ENCODE data around the gene GTPBP8.

Gene GTPBP8

GRCh38 chr3:112982710-112983109 lies 8.1 kb upstream of the GTPBP8 start:
- Histone ChIP-seq H3K4ac (ENCODE audit: low read depth, low read length) (no peak overlapping the region), H3K4me3 (ENCODE audit: low read length) (no peak overlapping the region), H3K4me2 (ENCODE audit: low read length) (no peak overlapping the region), H3K36me3 (ENCODE audit: control insufficient read depth, insufficient read depth, low read length) (no peaks in the 10 kb centered on the region), H3K56ac (ENCODE audit: low read length) (no peak overlapping the region), H3K27ac (ENCODE audit: low read depth, low read length) (no peak overlapping the region), H4K5ac (ENCODE audit: low read length) (no peak overlapping the region), H3K9ac (ENCODE audit: low read length) (no peak overlapping the region), H2BK120ac (ENCODE audit: low read depth, low read length) (no peak overlapping the region), H2BK15ac (replicated peaks; ENCODE audit: low read depth) (no peak overlapping the region), H3K23ac (ENCODE audit: low read length) (no peak overlapping the region), H3K27me3 (ENCODE audit: insufficient read depth, low read length, poor library complexity) (no peaks in the 10 kb centered on the region), H3K4me1 (ENCODE audit: control insufficient read depth, low read depth, low read length) (no peaks in the 10 kb centered on the region), H3K79me1 (ENCODE audit: low read length) (no peaks in the 10 kb centered on the region), H2BK5ac (ENCODE audit: low read length) (no peak overlapping the region), H2AK5ac (ENCODE audit: low read length) (no peak overlapping the region), H4K8ac (ENCODE audit: low read depth, low read length) (no peak overlapping the region), H3K79me2 (ENCODE audit: control insufficient read depth, insufficient read depth, low read length) (no peaks in the 10 kb centered on the region), H3K18ac (ENCODE audit: low read length) (no peak overlapping the region)
- WGBS (ENCODE audit: extremely low coverage, insufficient coverage, low lambda C conversion rate), result no CpG with 5 or more reads among the region's 1 CpG
- no peak for DNase-seq

GRCh38 chr3:112984485-112984884 lies 6.3 kb upstream of the GTPBP8 start:
- no peak overlapping the region for H3K9ac ChIP-seq (ENCODE audit: low read length)

GRCh38 chr3:112987710-112988334 lies 3.0 kb upstream of the GTPBP8 start:
- WGBS (ENCODE audit: extremely low coverage, insufficient coverage, low lambda C conversion rate), result no CpG with 5 or more reads among the region's 9 CpGs
- Histone ChIP-seq H3K18ac (ENCODE audit: low read length) (no peak overlapping the region), H3K27me3 (ENCODE audit: insufficient read depth, low read length, poor library complexity) (no peaks in the 10 kb centered on the region), H3K23ac (ENCODE audit: low read length) (no peak overlapping the region), H3K4me3 (ENCODE audit: low read length) (no peak overlapping the region), H3K9ac (ENCODE audit: low read length) (no peak overlapping the region), H3K27ac (ENCODE audit: low read depth, low read length) (no peak overlapping the region), H3K4ac (ENCODE audit: low read depth, low read length) (no peak overlapping the region), H2BK120ac (ENCODE audit: low read depth, low read length) (no peak overlapping the region), H3K4me1 (ENCODE audit: control insufficient read depth, low read depth, low read length) (no peaks in the 10 kb centered on the region), H3K56ac (ENCODE audit: low read length) (no peak overlapping the region), H2BK5ac (ENCODE audit: low read length) (no peak overlapping the region), H3K79me1 (ENCODE audit: low read length) (no peaks in the 10 kb centered on the region), H3K79me2 (ENCODE audit: control insufficient read depth, insufficient read depth, low read length) (peaks cover 2% of the 10 kb centered on the region), H2AK5ac (ENCODE audit: low read length) (no peak overlapping the region), H4K8ac (ENCODE audit: low read depth, low read length) (no peak overlapping the region), H3K4me2 (ENCODE audit: low read length) (no peak overlapping the region), H2BK15ac (replicated peaks; ENCODE audit: low read depth) (no peak overlapping the region), H3K36me3 (ENCODE audit: control insufficient read depth, insufficient read depth, low read length) (no peaks in the 10 kb centered on the region), H4K5ac (ENCODE audit: low read length) (no peak overlapping the region)
- no peak for DNase-seq

More at GRCh38 chr3:112984485-112984884, 6.3 kb upstream of the GTPBP8 start:
- H4K8ac ChIP-seq (ENCODE audit: low read depth, low read length), result no peak overlapping the region
- no peak overlapping the region for H2BK120ac ChIP-seq (ENCODE audit: low read depth, low read length)
- no peak overlapping the region for H3K4me3 ChIP-seq (ENCODE audit: low read length)
- H3K79me2 ChIP-seq (ENCODE audit: control insufficient read depth, insufficient read depth, low read length), result no peaks in the 10 kb centered on the region
- no peak overlapping the region for H3K4me2 ChIP-seq (ENCODE audit: low read length)
- H2BK15ac ChIP-seq (replicated peaks; ENCODE audit: low read depth), result no peak overlapping the region
- no peak overlapping the region for H3K56ac ChIP-seq (ENCODE audit: low read length)
- no peak overlapping the region for H3K4ac ChIP-seq (ENCODE audit: low read depth, low read length)
- H3K79me1 ChIP-seq (ENCODE audit: low read length), result no peaks in the 10 kb centered on the region
- no peaks in the 10 kb centered on the region for H3K27me3 ChIP-seq (ENCODE audit: insufficient read depth, low read length, poor library complexity)
- no peak overlapping the region for H2AK5ac ChIP-seq (ENCODE audit: low read length)
- no peak overlapping the region for H3K18ac ChIP-seq (ENCODE audit: low read length)
- H3K27ac ChIP-seq (ENCODE audit: low read depth, low read length), result no peak overlapping the region
- no peak overlapping the region for H2BK5ac ChIP-seq (ENCODE audit: low read length)
- no peak for DNase-seq
- H4K5ac ChIP-seq (ENCODE audit: low read length), result no peak overlapping the region
- no peak overlapping the region for H3K23ac ChIP-seq (ENCODE audit: low read length)
- WGBS (ENCODE audit: extremely low coverage, insufficient coverage, low lambda C conversion rate), result no CpG with 5 or more reads among the region's 2 CpGs
- H3K4me1 ChIP-seq (ENCODE audit: control insufficient read depth, low read depth, low read length), result no peaks in the 10 kb centered on the region
- H3K36me3 ChIP-seq (ENCODE audit: control insufficient read depth, insufficient read depth, low read length), result no peaks in the 10 kb centered on the region

- Histone ChIP-seq H2BK5ac (ENCODE audit: low read length) (no peak overlapping the region), H3K56ac (ENCODE audit: low read length) (no peak overlapping the region), H3K79me1 (ENCODE audit: low read length) (peaks cover 2% of the 10 kb centered on the region), H3K4me2 (ENCODE audit: low read length) (no peak overlapping the region), H3K4ac (ENCODE audit: low read depth, low read length) (no peak overlapping the region), H2BK120ac (ENCODE audit: low read depth, low read length) (no peak overlapping the region), H3K27me3 (ENCODE audit: insufficient read depth, low read length, poor library complexity) (no peaks in the 10 kb centered on the region), H3K27ac (ENCODE audit: low read depth, low read length) (no peak overlapping the region), H4K5ac (ENCODE audit: low read length) (no peak overlapping the region), H3K36me3 (ENCODE audit: control insufficient read depth, insufficient read depth, low read length) (no peaks in the 10 kb centered on the region), H3K4me1 (ENCODE audit: control insufficient read depth, low read depth, low read length) (no peaks in the 10 kb centered on the region), H3K9ac (ENCODE audit: low read length) (no peak overlapping the region), H2BK15ac (replicated peaks; ENCODE audit: low read depth) (no peak overlapping the region), H2AK5ac (ENCODE audit: low read length) (no peak overlapping the region), H4K8ac (ENCODE audit: low read depth, low read length) (no peak overlapping the region), H3K79me2 (ENCODE audit: control insufficient read depth, insufficient read depth, low read length) (peaks cover 5% of the 10 kb centered on the region), H3K18ac (ENCODE audit: low read length) (no peak overlapping the region), H3K23ac (ENCODE audit: low read length) (no peak overlapping the region), H3K4me3 (ENCODE audit: low read length) (no peak overlapping the region)
- no CpG with 5 or more reads among the region's 4 CpGs for WGBS (ENCODE audit: extremely low coverage, insufficient coverage, low lambda C conversion rate)
- DNase-seq, result no peak
These were observed 5.0 kb downstream of the GTPBP8 start for GRCh38 chr3:112995800-112996199.

- H4K5ac ChIP-seq (ENCODE audit: low read length), result no peak overlapping the region
- DNase-seq, result no peak
- H3K27me3 ChIP-seq (ENCODE audit: insufficient read depth, low read length, poor library complexity), result no peaks in the 10 kb centered on the region
- no peak overlapping the region for H4K8ac ChIP-seq (ENCODE audit: low read depth, low read length)
- no peak overlapping the region for H2BK120ac ChIP-seq (ENCODE audit: low read depth, low read length)
- no peak overlapping the region for H3K4me2 ChIP-seq (ENCODE audit: low read length)
- no peak overlapping the region for H2BK15ac ChIP-seq (replicated peaks; ENCODE audit: low read depth)
- no peaks in the 10 kb centered on the region for H3K79me2 ChIP-seq (ENCODE audit: control insufficient read depth, insufficient read depth, low read length)
- H2BK5ac ChIP-seq (ENCODE audit: low read length), result no peak overlapping the region
- H3K9ac ChIP-seq (ENCODE audit: low read length), result no peak overlapping the region
- WGBS (ENCODE audit: extremely low coverage, insufficient coverage, low lambda C conversion rate), result no CpG with 5 or more reads among the region's 4 CpGs
- no peak overlapping the region for H2AK5ac ChIP-seq (ENCODE audit: low read length)
- no peaks in the 10 kb centered on the region for H3K4me1 ChIP-seq (ENCODE audit: control insufficient read depth, low read depth, low read length)
- H3K79me1 ChIP-seq (ENCODE audit: low read length), result no peaks in the 10 kb centered on the region
- no peak overlapping the region for H3K4ac ChIP-seq (ENCODE audit: low read depth, low read length)
- H3K56ac ChIP-seq (ENCODE audit: low read length), result no peak overlapping the region
- no peak overlapping the region for H3K4me3 ChIP-seq (ENCODE audit: low read length)
- H3K27ac ChIP-seq (ENCODE audit: low read depth, low read length), result no peak overlapping the region
- no peak overlapping the region for H3K18ac ChIP-seq (ENCODE audit: low read length)
- no peak overlapping the region for H3K23ac ChIP-seq (ENCODE audit: low read length)
- no peaks in the 10 kb centered on the region for H3K36me3 ChIP-seq (ENCODE audit: control insufficient read depth, insufficient read depth, low read length)
These were observed 9.9 kb downstream of the GTPBP8 start for GRCh38 chr3:113000691-113001090.

GRCh38 chr3:113002037-113002436 lies 11.3 kb downstream of the GTPBP8 start:
- no peak overlapping the region for H3K23ac ChIP-seq (ENCODE audit: low read length)
- no peak overlapping the region for H3K18ac ChIP-seq (ENCODE audit: low read length)
- H3K4ac ChIP-seq (ENCODE audit: low read depth, low read length), result no peak overlapping the region
- no peaks in the 10 kb centered on the region for H3K79me2 ChIP-seq (ENCODE audit: control insufficient read depth, insufficient read depth, low read length)
- no peak for DNase-seq
- no peak overlapping the region for H4K5ac ChIP-seq (ENCODE audit: low read length)
- no peaks in the 10 kb centered on the region for H3K79me1 ChIP-seq (ENCODE audit: low read length)
- no peaks in the 10 kb centered on the region for H3K4me1 ChIP-seq (ENCODE audit: control insufficient read depth, low read depth, low read length)
- H3K27me3 ChIP-seq (ENCODE audit: insufficient read depth, low read length, poor library complexity), result no peaks in the 10 kb centered on the region
- H3K4me2 ChIP-seq (ENCODE audit: low read length), result no peak overlapping the region
- H4K8ac ChIP-seq (ENCODE audit: low read depth, low read length), result no peak overlapping the region
- H3K27ac ChIP-seq (ENCODE audit: low read depth, low read length), result no peak overlapping the region
- no peak overlapping the region for H2BK15ac ChIP-seq (replicated peaks; ENCODE audit: low read depth)
- no peaks in the 10 kb centered on the region for H3K36me3 ChIP-seq (ENCODE audit: control insufficient read depth, insufficient read depth, low read length)
- no peak overlapping the region for H2AK5ac ChIP-seq (ENCODE audit: low read length)
- no peak overlapping the region for H3K9ac ChIP-seq (ENCODE audit: low read length)
- no peak overlapping the region for H3K4me3 ChIP-seq (ENCODE audit: low read length)
- H3K56ac ChIP-seq (ENCODE audit: low read length), result no peak overlapping the region
- no peak overlapping the region for H2BK5ac ChIP-seq (ENCODE audit: low read length)
- H2BK120ac ChIP-seq (ENCODE audit: low read depth, low read length), result no peak overlapping the region

Data from mesendoderm (in vitro differentiated cells).